Raji (cell line): ENCODE measurements around the gene TIMP1.

Experiments used
- POLR2A ChIP-seq: IDR thresholded peaks from 2 replicates; pipeline ENCODE4 v1.6.1; 2011; ENCODE audit warnings: low read depth, low read length, control low read depth; ENCODE audit not compliant: insufficient read depth

Gene TIMP1

DNA sequence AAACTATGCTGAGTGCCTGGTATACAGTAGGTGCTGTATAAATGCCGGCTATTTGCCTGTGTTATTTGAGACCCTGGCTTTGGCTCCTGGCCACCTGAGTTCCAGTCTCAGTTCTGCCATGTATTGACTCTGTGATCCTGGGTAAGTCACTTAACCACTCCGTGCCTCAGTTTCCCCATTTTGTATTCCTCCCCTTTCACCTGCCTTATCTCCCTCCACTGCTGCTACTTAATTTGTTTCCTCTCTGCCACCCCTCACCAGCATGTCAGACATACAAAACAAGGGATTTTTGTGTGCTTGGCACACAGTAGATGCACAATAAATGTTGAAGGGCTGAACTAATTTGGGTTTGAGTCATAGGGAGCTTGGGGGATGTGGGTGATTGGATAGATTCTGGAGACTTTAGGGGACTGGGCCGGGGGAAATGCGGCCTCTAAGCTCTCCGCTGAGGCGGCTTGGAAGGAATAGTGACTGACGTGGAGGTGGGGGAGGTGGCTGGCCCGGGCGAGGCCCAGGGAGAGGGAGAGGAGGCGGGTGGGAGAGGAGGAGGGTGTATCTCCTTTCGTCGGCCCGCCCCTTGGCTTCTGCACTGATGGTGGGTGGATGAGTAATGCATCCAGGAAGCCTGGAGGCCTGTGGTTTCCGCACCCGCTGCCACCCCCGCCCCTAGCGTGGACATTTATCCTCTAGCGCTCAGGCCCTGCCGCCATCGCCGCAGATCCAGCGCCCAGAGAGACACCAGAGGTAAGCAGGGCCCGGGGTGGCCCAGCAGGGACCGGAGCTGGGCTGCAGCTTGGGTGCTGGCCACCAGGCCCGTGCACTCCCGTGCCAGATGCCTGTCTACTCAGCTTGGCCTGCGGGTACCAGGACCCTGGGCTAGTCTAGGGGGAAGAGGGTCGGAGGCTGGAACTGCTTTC is at the start of gene TIMP1:
TSS of gene TIMP1 (plus strand) at position 706 of the 917 bp plus-strand sequence. CDS start 980 bp downstream, outside the sequence.
- TF ChIP-seq POLR2A: no peak

DNA sequence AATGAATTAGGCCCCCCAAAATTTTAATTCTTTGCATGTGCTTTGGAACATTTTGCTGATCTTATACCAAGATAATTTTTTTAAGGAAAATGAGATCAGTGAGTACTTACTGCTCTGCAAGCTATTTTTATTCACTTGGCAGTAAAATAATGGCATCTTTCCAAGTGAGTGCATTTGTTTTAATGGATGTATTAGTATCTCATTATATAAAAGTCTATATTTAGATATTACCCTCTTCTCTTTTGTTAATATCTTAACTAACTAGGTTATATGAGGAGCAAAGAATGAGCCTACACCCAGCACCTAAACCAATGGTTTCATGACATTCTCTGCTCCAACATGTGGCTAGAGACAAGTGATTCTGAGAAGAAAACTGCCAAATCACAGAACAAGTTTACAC is 42.4 kb upstream of the TIMP1 start:
- TF ChIP-seq POLR2A: no peak

DNA sequence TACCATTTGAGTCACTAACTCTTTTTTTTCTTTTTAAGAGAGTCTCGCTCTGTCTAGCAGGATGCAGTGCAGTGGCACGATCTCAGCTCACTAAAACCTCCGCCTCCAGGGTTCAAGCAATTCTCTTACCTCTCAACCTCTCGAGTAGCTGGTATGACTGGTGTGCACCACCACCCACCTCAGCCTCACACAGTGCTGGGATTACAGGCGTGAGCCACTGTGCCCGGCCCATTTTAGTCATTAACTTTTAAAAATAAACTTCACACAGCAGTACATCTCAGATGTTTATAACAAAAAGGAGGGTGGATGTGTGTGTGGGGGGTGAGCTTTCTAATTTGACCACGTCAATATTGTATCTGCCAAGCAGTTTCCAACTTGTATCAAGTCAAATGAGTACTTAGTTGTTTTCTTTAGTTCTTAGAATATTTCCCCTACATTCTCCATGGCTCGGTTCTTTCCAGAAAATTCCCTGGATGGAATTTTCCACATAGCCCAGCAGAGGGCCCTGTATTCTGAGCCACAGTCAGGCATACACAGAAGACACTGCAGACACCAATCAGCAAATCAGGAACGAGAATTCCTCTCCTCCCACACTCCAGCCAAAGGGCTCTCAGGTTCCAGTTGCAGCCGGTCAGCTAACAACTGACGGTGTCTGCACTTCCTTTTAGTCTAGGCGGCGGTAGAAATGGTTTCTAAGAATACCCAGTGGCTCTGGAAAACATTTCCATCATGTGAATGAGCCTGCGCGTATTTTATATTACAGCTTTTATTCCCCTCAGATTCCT is 41.3 kb upstream of the TIMP1 start:
- TF ChIP-seq POLR2A: no peak

DNA sequence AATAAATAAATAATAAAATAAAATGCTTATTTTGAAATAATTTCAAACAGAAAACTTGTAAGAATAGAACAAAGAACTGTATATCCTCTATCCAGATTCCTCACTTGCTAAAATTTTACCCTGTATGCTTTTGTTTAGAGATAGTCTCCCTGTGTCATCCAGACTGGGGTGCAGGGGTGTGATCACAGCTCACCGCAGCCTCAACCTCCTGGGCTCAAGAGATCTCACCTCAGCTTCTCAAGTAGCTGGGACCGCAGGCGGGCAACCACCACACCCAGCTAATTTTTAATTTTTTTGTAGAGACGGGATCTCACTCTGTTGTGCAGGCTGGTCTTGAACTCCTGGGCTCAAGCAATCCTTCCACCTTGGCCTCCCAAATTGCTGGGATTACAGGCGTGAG is 38.7 kb upstream of the TIMP1 start:
- TF ChIP-seq POLR2A: no peak

DNA sequence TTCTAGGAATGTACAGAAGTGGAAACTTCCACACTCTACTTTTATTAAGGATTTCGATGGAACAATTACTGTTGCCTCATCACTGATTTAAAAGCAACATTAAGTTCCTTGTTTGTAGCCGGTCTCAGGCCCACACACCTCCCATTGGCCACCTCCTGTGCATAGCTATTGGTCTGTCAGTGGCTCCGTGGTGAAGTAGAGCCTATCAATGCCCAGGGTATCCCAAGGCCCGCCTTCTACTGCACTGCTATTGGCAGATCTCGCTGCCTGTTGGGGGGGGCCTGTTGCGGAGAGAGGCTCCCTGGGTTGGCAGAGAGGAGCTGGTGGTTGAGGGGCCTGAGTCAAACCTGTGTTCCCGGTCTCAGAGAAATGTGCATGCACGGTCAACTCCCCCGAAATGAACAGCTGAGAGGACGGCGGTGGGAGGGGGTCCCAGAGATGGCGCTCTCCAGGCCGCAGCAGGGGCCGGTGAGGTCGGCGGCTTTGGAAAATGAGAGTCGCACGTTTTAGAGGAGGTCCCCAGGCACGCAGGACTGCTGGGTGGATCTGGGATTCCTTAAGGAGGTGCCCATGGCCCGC is 26.1 kb upstream of the TIMP1 start:
- TF ChIP-seq POLR2A: no peak

DNA sequence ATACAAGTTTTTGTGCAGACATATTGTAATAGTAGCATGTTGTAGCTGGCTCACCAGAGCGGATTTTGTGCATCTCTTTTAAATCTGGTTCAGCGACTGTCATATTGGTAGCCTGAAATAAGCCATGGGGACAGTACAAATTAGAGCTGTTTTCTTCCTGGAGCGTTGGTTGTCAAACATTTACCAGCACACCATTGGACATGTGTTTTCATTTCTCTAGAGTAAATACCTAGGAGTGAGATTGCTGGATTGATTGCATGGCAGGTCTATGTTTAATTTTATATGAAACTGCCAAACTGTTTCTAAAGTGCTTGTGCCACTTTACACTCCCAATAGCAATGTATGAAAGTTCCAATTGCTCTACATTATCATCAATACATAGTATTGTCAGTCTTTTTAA is 23.8 kb upstream of the TIMP1 start:
- no peak for TF ChIP-seq POLR2A

DNA sequence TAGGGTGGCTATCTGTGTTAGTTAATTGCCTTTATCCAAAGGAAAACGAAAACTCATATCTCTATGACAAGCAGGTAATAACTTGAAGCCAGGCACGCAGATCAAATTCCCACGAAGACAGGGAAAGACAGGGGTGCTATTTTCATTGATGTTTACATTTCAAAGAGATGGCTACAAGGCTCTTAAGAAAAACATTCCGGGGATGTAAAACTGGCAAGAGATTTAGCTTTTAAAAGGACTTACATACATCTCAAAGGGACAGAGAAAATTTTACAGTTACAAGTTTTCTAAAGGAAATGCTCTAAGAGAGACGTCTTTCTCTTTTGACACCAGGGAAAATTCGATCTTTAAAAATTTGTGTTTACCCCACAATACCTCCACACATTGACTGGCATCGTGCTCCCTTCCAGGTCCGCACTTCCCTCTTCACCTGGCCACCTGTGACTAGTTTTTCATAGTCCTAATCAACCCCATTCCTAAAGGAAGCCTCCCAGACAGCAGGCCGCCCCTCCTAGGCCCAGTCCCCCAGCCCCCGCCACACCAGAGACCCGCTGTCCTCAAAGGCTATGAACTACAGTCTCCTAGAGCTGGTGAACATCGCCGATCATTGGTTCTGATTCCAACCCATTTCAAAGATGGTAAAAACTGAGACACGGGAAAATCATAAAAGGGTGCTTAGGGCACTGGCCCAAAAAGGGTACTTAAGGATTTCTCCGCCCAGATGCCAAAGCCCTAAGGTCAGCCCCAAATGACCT is 21.9 kb upstream of the TIMP1 start:
- no peak for TF ChIP-seq POLR2A

DNA sequence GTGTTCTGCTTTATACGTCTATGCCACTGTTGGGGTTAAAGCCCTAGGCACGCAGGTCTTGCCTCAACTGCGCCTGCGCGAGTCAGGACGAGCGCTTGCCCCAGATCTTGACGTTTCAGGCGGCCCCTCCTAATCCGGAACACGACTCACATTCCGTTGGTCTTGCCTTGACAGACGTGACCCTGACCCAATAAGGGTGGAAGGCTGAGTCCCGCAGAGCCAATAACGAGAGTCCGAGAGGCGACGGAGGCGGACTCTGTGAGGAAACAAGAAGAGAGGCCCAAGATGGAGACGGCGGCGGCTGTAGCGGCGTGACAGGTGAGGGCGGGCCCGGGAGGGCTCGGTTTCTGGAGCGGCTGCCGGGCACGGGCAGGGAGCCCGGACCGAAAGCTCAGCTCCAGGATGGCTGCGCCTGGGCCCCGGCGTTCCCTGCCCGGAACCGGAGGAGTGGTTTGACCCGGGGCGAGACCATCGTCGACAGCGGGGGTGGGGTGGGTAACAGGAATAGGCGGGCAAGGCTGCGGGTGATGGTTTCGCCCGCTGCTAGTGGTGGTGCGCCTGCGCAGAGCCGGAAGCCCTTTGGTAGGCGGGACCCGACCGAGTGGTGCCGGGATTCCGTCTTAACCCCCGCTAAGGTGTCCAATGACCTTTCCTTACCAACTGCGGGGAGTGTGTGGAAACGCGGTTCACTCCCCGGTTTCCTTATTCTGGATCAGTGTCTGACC is 21.1 kb upstream of the TIMP1 start, which contains the start of gene ARAF:
TSS of gene ARAF (plus strand) at position 272 of the 725 bp plus-strand sequence. CDS start 1,763 bp downstream, outside the sequence.
- peak; percentile 76 for TF ChIP-seq POLR2A

DNA sequence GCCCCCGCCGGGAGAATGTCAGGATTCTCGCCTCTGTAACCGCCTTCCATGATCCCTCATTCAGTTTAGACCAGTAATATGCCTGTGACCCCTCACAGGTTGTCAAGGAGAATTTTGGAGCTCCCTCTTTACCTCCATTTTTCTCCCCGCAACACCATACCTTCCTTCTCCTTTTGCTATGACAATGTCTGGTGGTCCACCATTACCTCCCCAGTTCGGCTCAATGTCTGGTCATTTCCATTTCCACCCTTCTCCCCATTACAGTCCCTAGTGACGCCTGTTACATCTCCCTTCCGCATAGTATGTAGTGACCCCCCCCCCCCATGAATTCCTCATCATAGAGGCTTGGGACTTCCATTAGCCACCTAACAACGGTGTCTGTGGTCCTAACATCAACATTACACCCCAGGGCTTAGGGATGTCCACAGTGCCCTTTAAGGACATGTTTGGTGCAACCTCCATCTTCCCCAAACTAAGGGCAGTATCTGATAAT is 20.5 kb upstream of the TIMP1 start:
- TF ChIP-seq POLR2A: no peak

DNA sequence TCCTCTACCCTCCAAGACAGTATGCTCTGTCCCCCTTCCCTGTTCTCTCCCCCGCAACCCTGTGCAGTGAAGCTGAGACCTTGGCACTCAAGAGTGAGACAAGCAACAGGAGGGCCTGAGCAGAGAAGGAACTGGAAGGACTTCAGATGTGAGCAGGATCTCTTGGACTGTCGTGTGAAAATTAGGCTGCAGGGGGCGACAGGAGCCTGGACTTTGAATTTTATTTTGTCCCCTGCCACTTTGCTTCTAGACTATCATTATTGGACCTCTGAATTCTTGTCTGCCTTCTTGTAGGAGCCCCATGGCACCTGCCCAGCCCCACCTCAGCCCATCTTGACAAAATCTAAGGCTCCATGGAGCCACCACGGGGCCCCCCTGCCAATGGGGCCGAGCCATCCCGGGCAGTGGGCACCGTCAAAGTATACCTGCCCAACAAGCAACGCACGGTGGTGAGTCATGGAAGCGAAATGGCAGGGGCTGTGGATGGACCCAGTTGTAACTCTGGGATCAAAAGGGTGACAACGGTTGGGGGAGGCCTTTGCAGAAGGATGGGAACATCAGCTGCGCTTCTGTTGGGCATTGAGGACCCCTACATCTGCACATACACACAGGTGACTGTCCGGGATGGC is 19.5 kb upstream of the TIMP1 start:
- TF ChIP-seq POLR2A: no peak

DNA sequence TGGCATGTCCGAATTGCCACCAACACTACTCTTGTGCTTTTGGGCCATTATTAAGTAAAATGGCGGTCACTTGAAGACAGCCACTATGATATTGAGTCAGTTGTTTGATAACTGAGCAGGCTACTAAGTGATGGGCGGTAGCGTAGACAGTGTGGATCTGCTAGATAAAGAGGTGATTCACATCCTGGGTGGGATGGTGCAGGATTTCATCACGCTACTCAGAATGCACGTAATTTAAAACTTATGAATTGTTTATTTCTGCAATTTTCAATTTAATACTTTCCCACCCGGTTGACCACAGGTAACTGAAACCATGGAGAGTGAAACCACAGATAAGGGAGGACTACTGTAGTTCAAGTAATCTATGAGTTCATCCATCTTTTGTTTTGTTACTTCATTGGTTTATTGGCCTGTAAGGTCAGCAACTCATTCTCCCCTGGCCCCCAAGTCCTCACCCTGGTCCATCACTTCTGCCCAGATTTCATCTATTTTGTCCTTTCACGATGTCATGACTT is 18.4 kb upstream of the TIMP1 start:
- no peak for TF ChIP-seq POLR2A

DNA sequence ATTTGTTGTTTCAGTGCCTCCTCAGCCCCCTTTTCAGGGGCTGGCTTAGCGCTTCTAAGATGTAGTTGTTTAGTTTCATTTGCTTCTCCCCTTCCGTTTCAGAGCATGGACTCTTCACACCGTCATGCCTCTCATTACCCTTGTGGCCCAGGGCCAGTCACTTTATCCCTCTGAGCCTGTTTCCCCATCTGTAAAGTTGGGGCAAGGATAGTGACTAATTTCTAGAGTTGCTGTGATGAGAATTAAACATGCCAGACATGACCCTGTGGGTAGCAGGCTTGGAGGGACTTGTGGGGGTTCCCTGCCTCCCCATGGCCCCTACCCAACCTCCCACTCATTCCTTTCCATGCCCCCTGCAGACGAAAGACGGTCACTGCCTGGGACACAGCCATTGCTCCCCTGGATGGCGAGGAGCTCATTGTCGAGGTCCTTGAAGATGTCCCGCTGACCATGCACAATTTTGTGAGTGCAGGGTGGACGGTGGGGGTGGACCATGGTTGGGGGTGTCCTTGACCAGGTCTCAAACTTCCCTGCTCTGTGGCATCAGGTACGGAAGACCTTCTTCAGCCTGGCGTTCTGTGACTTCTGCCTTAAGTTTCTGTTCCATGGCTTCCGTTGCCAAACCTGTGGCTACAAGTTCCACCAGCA is 17.7 kb upstream of the TIMP1 start:
- TF ChIP-seq POLR2A: no peak

DNA sequence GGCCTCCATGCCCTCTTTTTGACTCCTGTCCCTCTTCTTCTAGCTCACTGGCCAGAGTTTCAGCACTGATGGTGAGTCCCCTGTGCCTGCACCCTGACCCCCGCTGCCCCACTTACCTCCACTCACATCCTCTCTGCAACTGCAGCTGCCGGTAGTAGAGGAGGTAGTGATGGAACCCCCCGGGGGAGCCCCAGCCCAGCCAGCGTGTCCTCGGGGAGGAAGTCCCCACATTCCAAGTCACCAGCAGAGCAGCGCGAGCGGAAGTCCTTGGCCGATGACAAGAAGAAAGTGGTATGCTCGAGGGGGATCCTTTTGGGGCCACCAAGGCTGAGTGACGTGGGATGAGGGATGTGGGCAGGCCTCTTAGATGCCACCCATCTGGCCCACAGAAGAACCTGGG is 15.4 kb upstream of the TIMP1 start:
- TF ChIP-seq POLR2A: no peak

DNA sequence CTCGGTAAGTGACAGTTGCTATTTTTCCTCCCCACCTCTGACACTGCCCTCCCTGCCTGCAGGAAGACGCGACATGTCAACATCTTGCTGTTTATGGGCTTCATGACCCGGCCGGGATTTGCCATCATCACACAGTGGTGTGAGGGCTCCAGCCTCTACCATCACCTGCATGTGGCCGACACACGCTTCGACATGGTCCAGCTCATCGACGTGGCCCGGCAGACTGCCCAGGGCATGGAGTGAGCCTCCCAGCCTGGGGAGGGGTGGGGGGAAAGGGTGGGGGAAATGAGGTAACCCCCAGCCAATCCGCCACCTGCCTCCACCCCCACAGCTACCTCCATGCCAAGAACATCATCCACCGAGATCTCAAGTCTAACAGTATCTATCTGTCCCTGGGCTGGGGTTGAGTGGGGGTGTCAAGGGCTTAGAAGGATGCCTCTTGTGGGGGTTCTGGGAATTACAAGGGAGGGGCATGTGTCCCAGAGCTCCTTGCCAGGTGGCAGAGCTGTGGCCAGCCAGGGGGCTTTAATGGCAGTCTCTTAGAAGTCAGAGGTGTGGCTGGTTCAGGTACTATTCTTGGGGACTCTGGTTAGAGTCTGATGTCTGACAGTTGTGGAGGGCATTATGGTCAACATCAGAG is 13.5 kb upstream of the TIMP1 start:
- TF ChIP-seq POLR2A: no peak
